GM23338 (cell line): ENCODE results near the gene ABCC9.

ENCODE experiments used
- CTCF ChIP-seq, 2 experiments: fragments of 200-600 bp in 1 of 2; sonication (generic) in 1 of 2; conservative IDR thresholded peaks; 2 replicates each; pipeline versions ENCODE4 v1.5.1 to v1.6.1; 2016 to 2017; ENCODE audit warnings: antibody characterized with exemption in 2 of 2, low read depth in 2 of 2, mild to moderate bottlenecking in 2 of 2, moderate library complexity in 1 of 2
- EZH2 ChIP-seq: fragments of 200-600 bp; sonication (generic); IDR thresholded peaks from one replicate; pipeline ENCODE4 v1.8.0; 2017; ENCODE audit warnings: antibody characterized with exemption, mild to moderate bottlenecking, low read depth; ENCODE audit not compliant: unreplicated experiment

- no peak for TF ChIP-seq CTCF (conservative IDR thresholded peaks at IDR 0.05; ENCODE audit: low read depth in 2 of 2)
- no peak for TF ChIP-seq EZH2
Observed at GRCh38 chr12:21938879-21939278, 2.3 kb downstream of the ABCC9 start.
